Spleen (tissue), 11 donors: Measurements from ENCODE around the gene DTX1. TPM values are rescaled to one million over a fixed set of nuclear protein-coding genes. Genes with fewer than 3 reads are reported as not detected.

Experiments used
- DNase-seq: peaks from one replicate; pipeline ENCODE4 v3.0.0-alpha.2; 2020
- H3K27ac ChIP-seq, 8 donors: fragments of 200-600 bp; sonication (generic) in 7 of 8; 1 replicate in 4 of 8; 2 replicates in 4 of 8; pipeline versions ENCODE4 v1.5.0 to v1.8.0; 2016 to 2021; ENCODE audit warnings: inconsistent platforms in 4 of 8, mild to moderate bottlenecking in 4 of 8, moderate library complexity in 1 of 8
- H3K27me3 ChIP-seq, 7 donors: fragments of 200-600 bp; sonication (generic) in 6 of 7; replicated peaks in 1 of 7; 1 replicate in 4 of 7; 2 replicates in 3 of 7; pipeline versions ENCODE4 v1.5.0 to v1.8.0; 2016 to 2021; ENCODE audit warnings: inconsistent platforms in 3 of 7, mild to moderate bottlenecking in 1 of 7
- H3K36me3 ChIP-seq, 6 donors: fragments of 200-600 bp; sonication (generic) in 5 of 6; 1 replicate in 4 of 6; 2 replicates in 2 of 6; pipeline versions ENCODE4 v1.5.0 to v1.8.0; 2016 to 2021; ENCODE audit warnings: inconsistent platforms in 2 of 6
- H3K4me1 ChIP-seq, 6 donors: fragments of 200-600 bp; sonication (generic) in 5 of 6; 1 replicate in 3 of 6; 2 replicates in 3 of 6; pipeline versions ENCODE4 v1.5.0 to v1.8.0; 2016 to 2021; ENCODE audit warnings: inconsistent platforms in 3 of 6
- H3K4me3 ChIP-seq, 8 donors: fragments of 200-600 bp; sonication (generic) in 7 of 8; 1 replicate in 4 of 8; 2 replicates in 4 of 8; pipeline versions ENCODE4 v1.5.0 to v1.8.0; 2016 to 2021; ENCODE audit warnings: inconsistent platforms in 4 of 8, mild to moderate bottlenecking in 4 of 8, moderate library complexity in 2 of 8
- H3K9me3 ChIP-seq, 8 donors: fragments of 200-600 bp; sonication (generic) in 7 of 8; 1 replicate in 4 of 8; 2 replicates in 4 of 8; pipeline versions ENCODE4 v1.5.0 to v1.8.0; 2016 to 2021; ENCODE audit warnings: inconsistent platforms in 4 of 8
- POLR2A ChIP-seq, 3 donors: fragments of 450-650 bp; IDR thresholded peaks; one replicate each; pipeline ENCODE4 v1.5.1; 2017; ENCODE audit warnings: antibody characterized with exemption in 3 of 3, mild to moderate bottlenecking in 1 of 3
- POLR2AphosphoS5 ChIP-seq, 3 donors: sonication (generic); formaldehyde crosslinking; IDR thresholded peaks; one replicate each; pipeline ENCODE4 v1.5.1; 2017; ENCODE audit warnings: antibody characterized with exemption in 3 of 3
- WGBS, 5 donors: extraction: QIAGEN DNeasy Blood & Tissue Kit in 3 of 5; methylation state at CpG; one replicate each; pipeline versions ENCODE4 v1.1.5 to v1.1.7; 2013 to 2018; 5-methylcytosine and 5-hydroxymethylcytosine counted together
- intact Hi-C: fragments of 100-400 bp; cut with DNase I; formaldehyde crosslinking; loops from one replicate; pipeline ENCODE4 v1.15.0; 2023; ENCODE audit warnings: low total_unique reads
- polyA plus RNA-seq, 3 donors: library from polyadenylated mRNA; stranded (reverse); fragments of 200-250 nt; gene quantifications; one replicate each; pipeline ENCODE4 v1.2.1, GENCODE V29; 2013
- total RNA-seq, 7 donors: library from RNA; depleted of rRNA in 3 of 7; stranded (reverse); fragments of >200 nt in 3 of 7; fragmentation: NEBNext Ultra II Directional in 4 of 7; extraction: Animal tissue kit (Norgen Biotek cat#: 25700) in 4 of 7; gene quantifications; one replicate each; pipeline versions ENCODE4 v1.1.0 to v1.2.1, GENCODE V29; 2016 to 2021
- TF ChIP-seq, protein P1 (sequence below), 11 experiments: fragments of 200-600 bp in 7 of 11; fragments of 450-650 bp in 4 of 11; sonication (generic) in 4 of 11; IDR thresholded peaks in 8 of 11; conservative IDR thresholded peaks in 3 of 11; 1 replicate in 7 of 11; 2 replicates in 4 of 11; pipeline versions ENCODE4 v1.4.0 to v1.8.0; 2016 to 2021; ENCODE audit warnings: antibody characterized with exemption in 11 of 11, inconsistent platforms in 4 of 11, mild to moderate bottlenecking in 1 of 11
- donor health status: healthy with polysubstance abuse.
- donor health status: DM: no; HTN: no; CAD: no; lungs with moderate emphysema.
- donor health status: DM: no; HTN: no; CAD: no.
- donor health status: Bipolar disorder and iron deficiency.
- donor health status: healthy.
- donor health status: DM: no; HTN: no; CAD: no.
- donor health status: DM: yes; HTN: yes; CAD: no.

DTX1 gene
- total and polyA plus RNA-seq, 10 donors = 53.4 to 141 (median 83.6) TPM

DNA sequence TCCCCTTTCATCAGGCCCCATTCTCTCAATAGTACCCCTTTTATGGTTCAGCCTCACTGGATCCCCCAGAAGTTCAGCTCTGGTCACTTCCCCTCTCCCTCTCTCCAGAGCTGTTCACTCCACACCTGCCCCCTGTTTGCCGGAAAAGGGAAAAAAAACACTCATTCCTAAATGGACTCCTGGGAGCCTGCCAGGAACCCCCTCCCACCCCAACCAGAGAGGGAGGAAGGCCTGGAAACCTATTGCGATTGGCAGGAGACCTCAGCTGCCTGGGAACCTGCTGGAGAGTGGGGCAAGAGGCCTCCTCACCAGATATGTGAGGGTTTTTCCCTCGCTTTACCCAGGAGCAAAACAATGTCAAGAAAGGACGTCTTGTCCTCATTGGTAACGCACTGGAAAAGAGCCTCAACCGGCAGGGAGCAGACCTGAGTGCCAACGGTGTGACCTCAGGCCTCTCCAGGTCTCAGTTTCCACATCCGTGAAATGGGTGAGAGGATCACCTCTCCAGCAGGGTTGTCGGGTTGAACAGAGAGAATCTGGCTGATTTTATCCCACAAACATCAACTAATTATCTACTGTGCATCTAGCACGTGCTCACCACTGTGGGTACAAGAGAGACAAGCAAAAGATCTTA lies 4.6 kb downstream of the DTX1 start:
- H3K9me3 ChIP-seq = no peaks in the 10 kb centered on the region
- H3K4me1 ChIP-seq = peaks cover 46 to 100% (median 92%) of the 10 kb centered on the region in 6 donors
- DNase-seq = peak; percentile 42
- TF ChIP-seq, protein P1, sequence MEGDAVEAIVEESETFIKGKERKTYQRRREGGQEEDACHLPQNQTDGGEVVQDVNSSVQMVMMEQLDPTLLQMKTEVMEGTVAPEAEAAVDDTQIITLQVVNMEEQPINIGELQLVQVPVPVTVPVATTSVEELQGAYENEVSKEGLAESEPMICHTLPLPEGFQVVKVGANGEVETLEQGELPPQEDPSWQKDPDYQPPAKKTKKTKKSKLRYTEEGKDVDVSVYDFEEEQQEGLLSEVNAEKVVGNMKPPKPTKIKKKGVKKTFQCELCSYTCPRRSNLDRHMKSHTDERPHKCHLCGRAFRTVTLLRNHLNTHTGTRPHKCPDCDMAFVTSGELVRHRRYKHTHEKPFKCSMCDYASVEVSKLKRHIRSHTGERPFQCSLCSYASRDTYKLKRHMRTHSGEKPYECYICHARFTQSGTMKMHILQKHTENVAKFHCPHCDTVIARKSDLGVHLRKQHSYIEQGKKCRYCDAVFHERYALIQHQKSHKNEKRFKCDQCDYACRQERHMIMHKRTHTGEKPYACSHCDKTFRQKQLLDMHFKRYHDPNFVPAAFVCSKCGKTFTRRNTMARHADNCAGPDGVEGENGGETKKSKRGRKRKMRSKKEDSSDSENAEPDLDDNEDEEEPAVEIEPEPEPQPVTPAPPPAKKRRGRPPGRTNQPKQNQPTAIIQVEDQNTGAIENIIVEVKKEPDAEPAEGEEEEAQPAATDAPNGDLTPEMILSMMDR (IDR thresholded peaks at IDR 0.05 in 8 of 11, conservative IDR thresholded peaks at IDR 0.05 in 3 of 11) = no peak
- no peak for TF ChIP-seq POLR2AphosphoS5 (IDR thresholded peaks at IDR 0.05)
- TF ChIP-seq POLR2A (IDR thresholded peaks at IDR 0.05) = no peak
- H3K4me3 ChIP-seq = peak overlapping the region in 1 of 8 donors; percentile 91
- peak overlapping the region in 6 of 8 donors; percentile 10 to 54 (median 38) for H3K27ac ChIP-seq
- peaks cover 0 to 20% (median 0%) of the 10 kb centered on the region in 6 donors for H3K36me3 ChIP-seq
- intact Hi-C loops = no loop called here
- peaks cover 0 to 17% (median 7%) of the 10 kb centered on the region in 7 donors for H3K27me3 ChIP-seq
- WGBS, 5 donors = 74 to 79% (median 76%) methylated on average over 10 of the region's 10 CpGs

DNA sequence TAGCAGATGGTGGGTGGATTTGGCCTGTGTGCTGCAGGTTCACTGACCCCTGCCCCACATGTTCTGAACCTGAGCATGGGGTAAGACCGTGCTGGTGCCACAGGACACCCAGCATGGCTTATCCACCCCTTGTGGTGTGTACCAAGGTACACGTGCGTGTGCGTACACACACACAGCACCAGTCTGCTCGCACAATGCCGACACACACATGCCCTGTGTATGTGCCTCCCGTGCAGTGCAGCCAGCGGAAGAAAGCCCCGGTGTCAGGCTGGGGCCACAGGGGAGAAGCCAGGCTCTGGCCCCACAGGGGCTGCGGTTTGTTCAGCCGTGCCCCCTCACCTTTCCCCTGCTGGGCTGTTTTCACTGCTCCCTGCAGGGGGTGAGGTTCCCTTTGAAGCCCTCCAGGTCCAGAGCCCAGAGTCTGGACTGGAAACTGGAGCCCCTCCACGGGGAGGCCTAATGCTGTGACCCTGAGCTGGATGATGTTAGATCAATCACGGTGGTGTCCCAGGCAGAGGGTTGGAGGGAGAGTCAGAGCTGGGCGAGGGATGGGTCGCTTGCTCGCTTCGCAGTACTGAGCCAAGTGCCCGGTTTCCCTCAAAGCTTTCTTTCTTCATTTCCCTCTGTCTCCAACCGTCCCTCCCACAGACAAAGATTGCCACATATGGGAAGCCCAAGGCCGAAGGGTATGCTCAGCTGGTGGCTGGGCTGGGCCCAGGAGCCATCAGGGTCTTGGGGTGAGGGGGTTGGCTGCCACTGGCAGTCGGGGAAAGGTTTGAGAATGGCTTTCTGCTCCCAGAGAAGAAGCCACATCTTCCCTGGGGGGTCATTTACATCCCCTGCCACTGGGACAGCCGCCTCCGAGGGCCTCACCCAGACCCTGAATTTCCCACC lies 6.2 kb downstream of the DTX1 start:
- H3K36me3 ChIP-seq = peaks cover 0 to 31% (median 0%) of the 10 kb centered on the region in 6 donors
- H3K9me3 ChIP-seq = no peaks in the 10 kb centered on the region
- TF ChIP-seq POLR2A (IDR thresholded peaks at IDR 0.05) = no peak
- peak in 2 of 3 donors; percentile 67 for TF ChIP-seq POLR2AphosphoS5 (IDR thresholded peaks at IDR 0.05)
- TF ChIP-seq, protein P1 (IDR thresholded peaks at IDR 0.05 in 8 of 11, conservative IDR thresholded peaks at IDR 0.05 in 3 of 11) = no peak
- 56 to 64% (median 60%) methylated on average over 17 to 23 of the region's 23 CpGs for WGBS, 5 donors
- peaks cover 38 to 100% (median 91%) of the 10 kb centered on the region in 6 donors for H3K4me1 ChIP-seq
- intact Hi-C loops = no loop called here
- peaks cover 0 to 2% (median 0%) of the 10 kb centered on the region in 7 donors for H3K27me3 ChIP-seq
- peak; percentile 87 for DNase-seq
- peak overlapping the region in 4 of 8 donors; percentile 10 to 54 (median 42) for H3K27ac ChIP-seq
- peak overlapping the region in 1 of 8 donors; percentile 37 for H3K4me3 ChIP-seq

DNA sequence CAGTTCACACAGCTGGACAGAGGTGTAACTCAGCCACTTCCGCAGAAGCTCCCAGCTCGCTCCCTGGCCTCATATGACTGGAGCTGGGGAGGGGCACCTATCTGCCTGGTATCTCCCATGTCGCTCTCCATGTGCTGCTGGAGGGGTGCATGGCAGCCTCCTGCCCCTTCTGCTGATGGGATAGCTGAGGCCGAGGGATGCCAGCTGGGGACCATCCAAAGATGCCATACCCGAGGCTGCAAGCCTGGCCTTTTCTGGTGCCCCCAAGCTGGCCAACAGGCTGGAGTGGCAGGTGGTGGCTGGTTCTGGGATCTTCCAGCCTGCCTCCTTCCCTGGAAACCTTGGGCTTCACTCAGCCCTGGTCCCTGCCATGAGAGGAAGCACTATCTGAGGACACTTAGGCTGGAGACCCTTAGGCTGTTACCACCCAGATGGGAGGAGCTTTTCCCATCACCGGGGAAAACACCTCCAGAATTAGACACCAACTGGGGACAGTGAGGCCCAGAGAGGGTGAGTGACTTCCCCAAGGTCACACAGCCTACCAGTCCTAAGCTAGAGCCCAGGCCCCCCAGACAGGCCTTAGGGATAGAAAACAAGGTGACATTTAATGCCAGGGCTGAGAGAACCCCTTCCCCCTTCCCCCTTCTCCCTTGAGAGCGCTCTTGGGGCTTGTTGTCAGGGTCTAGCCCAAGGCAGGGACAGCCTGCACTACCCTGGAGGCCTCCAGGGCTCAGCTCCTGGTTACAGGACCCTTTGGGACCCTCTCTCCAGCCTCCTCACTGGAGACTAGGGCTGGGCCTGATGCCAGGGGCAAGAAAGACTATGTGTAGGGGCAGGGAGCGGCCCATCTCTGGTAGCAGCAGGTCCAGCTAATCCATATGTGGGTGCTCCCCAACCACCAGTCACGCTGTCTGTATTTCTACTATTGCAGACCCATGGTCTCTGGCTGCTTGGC lies 7.1 kb downstream of the DTX1 start:
- TF ChIP-seq POLR2AphosphoS5 (IDR thresholded peaks at IDR 0.05) = no peak
- TF ChIP-seq, protein P1 (IDR thresholded peaks at IDR 0.05 in 8 of 11, conservative IDR thresholded peaks at IDR 0.05 in 3 of 11) = no peak
- TF ChIP-seq POLR2A (IDR thresholded peaks at IDR 0.05) = no peak
- H3K9me3 ChIP-seq = no peaks in the 10 kb centered on the region
- intact Hi-C loops = no loop called here
- H3K36me3 ChIP-seq = peaks cover 0 to 32% (median 0%) of the 10 kb centered on the region in 6 donors
- peak; percentile 64 for DNase-seq
- 71 to 86% (median 80%) methylated on average over 7 to 9 of the region's 9 CpGs for WGBS, 5 donors
- H3K27me3 ChIP-seq = no peaks in the 10 kb centered on the region
- peaks cover 41 to 100% (median 91%) of the 10 kb centered on the region in 6 donors for H3K4me1 ChIP-seq
- no peak overlapping the region for H3K4me3 ChIP-seq
- H3K27ac ChIP-seq = peak overlapping the region in 4 of 8 donors; percentile 9 to 43 (median 39)
